ENCODE results near the gene CRLF1.
A peak's percentile ranks its signal among the peaks of the same experiment; 100 is the strongest.

CRLF1 gene

DNA sequence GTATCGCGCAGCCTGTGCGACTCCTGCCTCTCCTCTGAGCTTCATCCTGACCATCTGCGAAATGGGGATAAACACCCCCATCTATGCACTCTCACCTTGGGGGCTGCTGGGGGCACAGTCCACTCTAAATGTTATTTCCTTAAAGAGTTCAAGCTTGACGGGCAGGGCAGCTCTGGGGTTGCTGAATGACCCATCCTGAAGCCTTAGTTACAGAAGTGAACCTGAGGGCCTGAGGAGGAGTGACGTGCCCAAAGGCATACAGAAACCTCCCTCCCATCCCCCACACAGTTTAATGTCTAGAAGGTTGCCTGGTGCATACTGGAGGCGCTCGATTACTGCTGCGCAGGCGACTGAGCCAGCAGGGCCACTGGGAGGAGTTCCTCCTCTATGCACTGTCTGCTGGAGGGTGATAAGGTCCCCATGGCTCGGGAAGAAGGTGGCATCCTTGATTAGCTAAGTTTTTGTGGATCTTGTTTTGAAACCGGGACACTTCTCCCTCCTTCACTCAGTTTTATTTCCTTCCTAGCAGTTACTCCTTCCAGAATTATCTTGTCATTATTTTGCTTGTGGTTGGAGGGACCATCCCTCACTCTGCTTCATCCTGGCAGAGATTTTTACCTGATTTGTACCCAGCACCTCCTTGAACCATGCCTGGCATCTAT lies 62.7 kb downstream of the CRLF1 start:
- DNase-seq: peak; percentile 60

Measured in NCI-H1436 (cell line).